HepG2 (cell line): ENCODE data around the gene TGM1. TPM values are rescaled to one million over a fixed set of nuclear protein-coding genes. Genes with fewer than 3 reads are reported as not detected.
A peak's percentile ranks its signal among the peaks of the same experiment; 100 is the strongest.

Experiments
- ATAD3A ChIP-seq: sonication (generic); formaldehyde crosslinking; IDR thresholded peaks from 2 replicates; pipeline ENCODE4 v1.4.0; 2020; ENCODE audit warnings: missing genetic modification reagents
- CHD4 ChIP-seq: fragments of 200-600 bp; sonication (generic); IDR thresholded peaks from 2 replicates; pipeline ENCODE4 v1.7.0; 2017; ENCODE audit warnings: mild to moderate bottlenecking, low read length, borderline replicate concordance
- ETV6 ChIP-seq: sonication (generic); formaldehyde crosslinking; conservative IDR thresholded peaks from 2 replicates; pipeline ENCODE4 v1.4.0; 2020; ENCODE audit warnings: missing genetic modification reagents
- HMGXB4 ChIP-seq, 2 experiments: sonication (generic) in 1 of 2; formaldehyde crosslinking in 1 of 2; IDR thresholded peaks; 2 replicates each; pipeline versions ENCODE4 v1.4.0 to v1.6.1; 2018 to 2020; ENCODE audit warnings: missing genetic modification reagents in 2 of 2, borderline replicate concordance in 1 of 2, low read depth in 1 of 2, mild to moderate bottlenecking in 1 of 2, missing biosample characterization in 1 of 2
- KLF15 ChIP-seq: sonication (generic); formaldehyde crosslinking; IDR thresholded peaks from 2 replicates; pipeline ENCODE4 v1.8.1; 2023; ENCODE audit warnings: borderline replicate concordance, mild to moderate bottlenecking, inconsistent platforms, missing genetic modification reagents, mixed read lengths
- KLF6 ChIP-seq: IDR thresholded peaks from 2 replicates; pipeline ENCODE4 v1.8.0; 2016; ENCODE audit warnings: missing biosample characterization, missing genetic modification reagents
- MNT ChIP-seq: fragments of 450-650 bp; IDR thresholded peaks from 2 replicates; pipeline ENCODE4 v1.6.1; 2016
- NFE2L1 ChIP-seq: sonication (generic); formaldehyde crosslinking; IDR thresholded peaks from 2 replicates; pipeline ENCODE4 v1.4.0; 2020; ENCODE audit warnings: missing genetic modification reagents, mild to moderate bottlenecking, borderline replicate concordance
- NFKBIZ ChIP-seq: IDR thresholded peaks from 2 replicates; pipeline ENCODE4 v1.6.1; 2018; ENCODE audit warnings: missing genetic modification reagents, missing compliant biosample characterization
- SMAD9 ChIP-seq: sonication (generic); formaldehyde crosslinking; IDR thresholded peaks from 2 replicates; pipeline ENCODE4 v1.5.1; 2020; ENCODE audit warnings: mild to moderate bottlenecking, missing genetic modification reagents
- ZBTB42 ChIP-seq: sonication (generic); formaldehyde crosslinking; IDR thresholded peaks from 2 replicates; pipeline ENCODE4 v1.5.0; 2020; ENCODE audit warnings: mild to moderate bottlenecking, missing genetic modification reagents
- ZNF33A ChIP-seq: sonication (generic); formaldehyde crosslinking; IDR thresholded peaks from 2 replicates; pipeline ENCODE4 v1.5.1; 2020; ENCODE audit warnings: missing genetic modification reagents, mild to moderate bottlenecking, moderate library complexity, borderline replicate concordance
- ZNF816 ChIP-seq: sonication (generic); formaldehyde crosslinking; IDR thresholded peaks from 2 replicates; pipeline ENCODE4 v1.8.0; 2022; ENCODE audit warnings: missing genetic modification reagents, mild to moderate bottlenecking, borderline replicate concordance
- polyA plus RNA-seq, 8 experiments: library from polyadenylated mRNA; depleted of rRNA in 3 of 8; stranded (reverse) in 7 of 8; unstranded in 1 of 8; fragments of >200 nt; fragmentation: Illumina TruSeq in 4 of 8; extraction: Trizol in 4 of 8; gene quantifications; 2 replicates each; pipeline versions ENCODE4 v1.2.1 to v1.2.3, GENCODE V29; 2011 to 2016; ENCODE audit warnings: low read depth in 4 of 8, missing spikeins in 1 of 8, mixed read lengths in 1 of 8; ENCODE audit not compliant: insufficient read depth in 1 of 8
- total RNA-seq, 5 experiments: library from RNA; depleted of rRNA; stranded (reverse); fragments of >200 nt; fragmentation: Illumina TruSeq; extraction: Trizol; gene quantifications; 2 replicates each; pipeline ENCODE4 v1.2.3, GENCODE V29; 2016; ENCODE audit warnings: low read depth in 1 of 5
- TF ChIP-seq, protein P1 (sequence below): sonication (generic); formaldehyde crosslinking; IDR thresholded peaks from 2 replicates; pipeline ENCODE4 v1.9.0; 2021; ENCODE audit warnings: mild to moderate bottlenecking, missing genetic modification reagents

TGM1 gene
- total and polyA plus RNA-seq, 2 of the 13 experiments (the other 11 are each of a cell fraction or from before 2014, with no cell fraction given) = 3.2 to 10.6 TPM

GRCh38 chr14:24270537-24271133 is 7.7 kb upstream of the TGM1 start (continued):
- TF ChIP-seq SMAD9 (CRISPR knock-in tag) (peak; percentile 77; the same call in 1 of the 2 replicates), ZNF33A (no peak), CHD4 (peak; percentile 100), HMGXB4 (CRISPR knock-in tag; IDR thresholded peaks at IDR 0.05; ENCODE audit: borderline replicate concordance in 1 of 2, low read depth in 1 of 2) (no peak), ZNF816 (CRISPR knock-in tag) (no peak), KLF6 (no peak), ZBTB42 (CRISPR knock-in tag) (no peak), ETV6 (no peak), NFKBIZ (CRISPR knock-in tag) (no peak), NFE2L1 (CRISPR knock-in tag) (peak; percentile 87; the same call in 1 of the 2 replicates), MNT (no peak), ATAD3A (CRISPR knock-in tag) (peak; percentile 39; the same call in 1 of the 2 replicates), KLF15 (CRISPR knock-in tag) (peak; percentile 80; the same call in 1 of the 2 replicates)
- TF ChIP-seq, protein P1, sequence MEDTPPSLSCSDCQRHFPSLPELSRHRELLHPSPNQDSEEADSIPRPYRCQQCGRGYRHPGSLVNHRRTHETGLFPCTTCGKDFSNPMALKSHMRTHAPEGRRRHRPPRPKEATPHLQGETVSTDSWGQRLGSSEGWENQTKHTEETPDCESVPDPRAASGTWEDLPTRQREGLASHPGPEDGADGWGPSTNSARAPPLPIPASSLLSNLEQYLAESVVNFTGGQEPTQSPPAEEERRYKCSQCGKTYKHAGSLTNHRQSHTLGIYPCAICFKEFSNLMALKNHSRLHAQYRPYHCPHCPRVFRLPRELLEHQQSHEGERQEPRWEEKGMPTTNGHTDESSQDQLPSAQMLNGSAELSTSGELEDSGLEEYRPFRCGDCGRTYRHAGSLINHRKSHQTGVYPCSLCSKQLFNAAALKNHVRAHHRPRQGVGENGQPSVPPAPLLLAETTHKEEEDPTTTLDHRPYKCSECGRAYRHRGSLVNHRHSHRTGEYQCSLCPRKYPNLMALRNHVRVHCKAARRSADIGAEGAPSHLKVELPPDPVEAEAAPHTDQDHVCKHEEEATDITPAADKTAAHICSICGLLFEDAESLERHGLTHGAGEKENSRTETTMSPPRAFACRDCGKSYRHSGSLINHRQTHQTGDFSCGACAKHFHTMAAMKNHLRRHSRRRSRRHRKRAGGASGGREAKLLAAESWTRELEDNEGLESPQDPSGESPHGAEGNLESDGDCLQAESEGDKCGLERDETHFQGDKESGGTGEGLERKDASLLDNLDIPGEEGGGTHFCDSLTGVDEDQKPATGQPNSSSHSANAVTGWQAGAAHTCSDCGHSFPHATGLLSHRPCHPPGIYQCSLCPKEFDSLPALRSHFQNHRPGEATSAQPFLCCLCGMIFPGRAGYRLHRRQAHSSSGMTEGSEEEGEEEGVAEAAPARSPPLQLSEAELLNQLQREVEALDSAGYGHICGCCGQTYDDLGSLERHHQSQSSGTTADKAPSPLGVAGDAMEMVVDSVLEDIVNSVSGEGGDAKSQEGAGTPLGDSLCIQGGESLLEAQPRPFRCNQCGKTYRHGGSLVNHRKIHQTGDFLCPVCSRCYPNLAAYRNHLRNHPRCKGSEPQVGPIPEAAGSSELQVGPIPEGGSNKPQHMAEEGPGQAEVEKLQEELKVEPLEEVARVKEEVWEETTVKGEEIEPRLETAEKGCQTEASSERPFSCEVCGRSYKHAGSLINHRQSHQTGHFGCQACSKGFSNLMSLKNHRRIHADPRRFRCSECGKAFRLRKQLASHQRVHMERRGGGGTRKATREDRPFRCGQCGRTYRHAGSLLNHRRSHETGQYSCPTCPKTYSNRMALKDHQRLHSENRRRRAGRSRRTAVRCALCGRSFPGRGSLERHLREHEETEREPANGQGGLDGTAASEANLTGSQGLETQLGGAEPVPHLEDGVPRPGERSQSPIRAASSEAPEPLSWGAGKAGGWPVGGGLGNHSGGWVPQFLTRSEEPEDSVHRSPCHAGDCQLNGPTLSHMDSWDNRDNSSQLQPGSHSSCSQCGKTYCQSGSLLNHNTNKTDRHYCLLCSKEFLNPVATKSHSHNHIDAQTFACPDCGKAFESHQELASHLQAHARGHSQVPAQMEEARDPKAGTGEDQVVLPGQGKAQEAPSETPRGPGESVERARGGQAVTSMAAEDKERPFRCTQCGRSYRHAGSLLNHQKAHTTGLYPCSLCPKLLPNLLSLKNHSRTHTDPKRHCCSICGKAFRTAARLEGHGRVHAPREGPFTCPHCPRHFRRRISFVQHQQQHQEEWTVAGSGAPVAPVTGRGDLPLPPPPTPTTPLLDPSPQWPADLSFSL = peak; percentile 3; the same call in 1 of the 2 replicates
